GM21367 (cell line): ENCODE measurements around the gene NT5C3A.
A peak's percentile ranks its signal among the peaks of the same experiment; 100 is the strongest.

Experiments
- ATAC-seq: cut with Tn5 transposase; IDR thresholded peaks from one replicate; pipeline ENCODE4 v1.9.1; 2021; ENCODE audit not compliant: unreplicated experiment

NT5C3A gene

GRCh38 chr7:33076737-33077136 is 14.2 kb upstream of the NT5C3A start:
- ATAC-seq: no peak

DNA sequence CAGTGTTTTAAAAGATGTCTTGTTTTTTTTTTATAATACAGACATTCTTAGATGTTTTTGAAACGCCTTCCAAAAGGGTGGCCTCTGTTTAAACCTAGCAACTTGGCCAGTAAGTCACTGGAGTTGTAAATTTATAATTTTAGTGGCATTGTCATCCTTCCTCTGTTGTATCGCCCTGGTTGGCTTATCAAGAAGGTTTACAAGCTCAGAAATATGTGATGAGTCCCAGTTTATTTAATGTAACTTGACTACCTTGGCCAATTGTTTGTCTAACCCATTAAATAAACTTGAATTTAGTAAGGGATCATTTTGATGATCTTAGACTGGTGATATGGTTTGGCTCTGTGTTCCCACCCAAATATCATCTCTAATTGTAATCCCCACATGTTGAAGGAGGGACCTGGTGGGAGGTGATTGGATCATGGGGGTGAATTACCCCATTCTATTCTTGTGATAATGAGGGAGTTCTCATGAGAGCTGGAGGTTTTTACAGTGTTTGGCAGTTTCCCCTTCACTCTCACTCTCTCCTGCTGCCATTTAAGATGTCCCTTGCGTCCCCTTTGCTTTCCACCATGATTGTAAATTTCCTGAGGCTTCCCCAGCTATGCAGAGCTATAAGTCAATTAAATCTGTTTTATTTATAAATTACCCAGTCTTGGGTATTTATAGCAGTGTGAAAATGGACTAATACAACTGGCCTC is 13.4 kb upstream of the NT5C3A start:
- ATAC-seq: no peak

DNA sequence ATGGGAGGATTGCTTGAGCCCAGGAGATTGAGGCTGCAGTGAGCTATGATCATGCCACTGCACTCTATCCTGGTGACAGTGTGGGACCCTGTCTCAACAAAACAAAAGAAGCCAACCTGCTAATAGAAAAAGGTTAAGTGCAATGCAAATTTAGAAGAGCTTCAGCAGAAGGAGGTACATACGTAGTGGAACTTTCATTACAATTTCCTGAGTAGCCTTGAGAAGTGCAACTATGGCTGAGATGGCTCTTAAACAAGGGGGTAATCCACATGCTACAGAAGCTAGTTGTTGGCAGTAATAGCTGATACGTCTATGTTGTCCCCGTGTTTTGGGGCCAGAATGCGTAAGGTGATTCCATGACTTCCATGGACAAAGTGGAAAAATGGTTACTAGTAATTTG is 10.7 kb upstream of the NT5C3A start:
- no peak for ATAC-seq

GRCh38 chr7:33072471-33072870 is 9.9 kb upstream of the NT5C3A start:
- no peak for ATAC-seq

GRCh38 chr7:33070831-33071230 is 8.3 kb upstream of the NT5C3A start:
- ATAC-seq: no peak

DNA sequence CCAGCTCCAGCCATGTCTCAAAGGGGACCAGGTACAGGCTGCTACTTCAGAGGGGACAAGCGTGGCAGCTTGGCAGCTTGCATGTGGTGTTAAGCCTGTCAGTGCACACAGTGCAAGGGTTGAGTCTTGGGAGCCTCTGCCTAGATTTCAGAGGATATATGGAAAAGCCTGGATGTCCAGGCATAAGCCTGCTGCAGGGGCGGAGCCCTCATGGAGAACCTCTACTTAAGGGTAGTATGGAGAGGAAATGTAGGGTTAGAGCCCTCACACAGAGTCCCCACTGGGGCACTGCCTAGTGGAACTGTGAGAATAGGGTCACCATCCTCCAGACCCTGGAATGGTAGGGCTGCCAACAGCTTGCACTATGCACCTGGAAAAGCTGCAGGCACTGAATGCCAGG is 7.7 kb upstream of the NT5C3A start:
- ATAC-seq: no peak

GRCh38 chr7:33067921-33068320 is 5.3 kb upstream of the NT5C3A start:
- no peak for ATAC-seq

GRCh38 chr7:33066771-33067170 is 4.2 kb upstream of the NT5C3A start:
- no peak for ATAC-seq

DNA sequence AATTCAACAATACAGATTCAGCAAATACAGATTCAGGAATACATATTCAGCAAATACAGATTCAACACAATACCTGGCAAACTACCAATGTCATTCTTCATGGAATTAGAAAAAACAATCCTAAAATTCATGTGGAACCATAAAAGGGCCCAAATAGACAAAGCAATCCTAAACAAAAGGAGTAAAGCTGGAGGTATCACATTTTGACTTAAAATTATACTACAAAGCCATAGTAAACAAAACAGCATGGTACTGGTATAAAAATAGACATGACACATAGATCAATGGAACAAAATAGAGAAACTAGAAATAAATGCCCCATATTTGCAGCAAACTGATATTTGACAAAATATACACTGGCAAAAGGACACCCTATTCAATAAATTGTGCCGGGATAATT is 3.4 kb upstream of the NT5C3A start:
- ATAC-seq: no peak

DNA sequence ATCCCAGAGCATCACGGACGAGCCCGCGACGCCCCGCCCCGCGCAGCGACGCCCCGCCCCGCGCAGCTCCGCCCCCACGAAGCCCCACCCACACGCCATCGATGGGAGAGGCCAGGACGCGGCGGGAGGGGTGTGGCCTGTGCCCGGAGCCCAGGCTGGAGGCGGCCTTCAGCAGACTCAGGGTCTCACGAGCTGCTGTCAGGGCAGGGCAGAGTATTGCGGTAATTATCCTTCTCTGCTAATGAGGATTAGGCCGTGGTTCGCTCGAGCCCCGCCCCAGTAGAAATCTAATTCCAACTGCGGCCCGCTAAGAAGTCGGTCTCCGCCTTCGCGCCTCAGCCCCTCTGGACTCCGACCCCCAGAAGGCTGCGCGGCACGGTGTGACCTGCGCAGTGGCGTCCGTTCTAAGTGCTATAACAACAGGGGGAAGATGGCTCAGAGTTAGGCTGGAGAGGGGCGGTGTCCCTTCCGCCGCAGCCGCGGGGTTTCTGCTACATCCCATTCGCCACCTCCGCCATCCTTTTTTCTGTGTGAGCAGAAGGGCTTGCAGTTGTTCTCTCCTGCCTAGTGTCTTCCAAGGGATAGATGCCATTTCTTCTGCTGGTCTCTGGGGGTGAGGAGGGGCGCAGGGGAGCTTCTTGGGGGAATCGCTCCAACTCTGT is 337 bp upstream of the NT5C3A start:
- peak; percentile 95 for ATAC-seq

- ATAC-seq: no peak
Measured at GRCh38 chr7:33061282-33061937, 1.2 kb downstream of the NT5C3A start.

DNA sequence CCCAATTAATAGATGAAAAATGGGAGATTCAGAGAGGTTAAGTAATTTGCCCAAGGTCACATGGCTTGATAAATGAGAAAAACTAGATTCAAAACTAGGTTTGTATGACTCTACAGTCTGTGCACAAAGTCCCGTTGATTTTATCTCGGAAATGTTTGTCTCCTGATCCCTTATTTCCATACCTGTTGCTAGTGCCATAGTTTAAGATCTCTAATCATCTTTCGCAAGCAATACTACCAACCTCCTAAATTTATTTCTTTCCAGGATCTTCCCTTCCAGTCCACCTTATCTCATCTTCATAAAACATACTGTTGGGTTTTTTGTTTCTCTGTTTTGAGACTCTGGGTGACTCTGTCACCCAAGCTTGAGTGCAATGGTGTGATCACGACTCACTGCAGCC is 2.9 kb downstream of the NT5C3A start:
- no peak for ATAC-seq

GRCh38 chr7:33055158-33055557 is 7.4 kb downstream of the NT5C3A start:
- no peak for ATAC-seq

DNA sequence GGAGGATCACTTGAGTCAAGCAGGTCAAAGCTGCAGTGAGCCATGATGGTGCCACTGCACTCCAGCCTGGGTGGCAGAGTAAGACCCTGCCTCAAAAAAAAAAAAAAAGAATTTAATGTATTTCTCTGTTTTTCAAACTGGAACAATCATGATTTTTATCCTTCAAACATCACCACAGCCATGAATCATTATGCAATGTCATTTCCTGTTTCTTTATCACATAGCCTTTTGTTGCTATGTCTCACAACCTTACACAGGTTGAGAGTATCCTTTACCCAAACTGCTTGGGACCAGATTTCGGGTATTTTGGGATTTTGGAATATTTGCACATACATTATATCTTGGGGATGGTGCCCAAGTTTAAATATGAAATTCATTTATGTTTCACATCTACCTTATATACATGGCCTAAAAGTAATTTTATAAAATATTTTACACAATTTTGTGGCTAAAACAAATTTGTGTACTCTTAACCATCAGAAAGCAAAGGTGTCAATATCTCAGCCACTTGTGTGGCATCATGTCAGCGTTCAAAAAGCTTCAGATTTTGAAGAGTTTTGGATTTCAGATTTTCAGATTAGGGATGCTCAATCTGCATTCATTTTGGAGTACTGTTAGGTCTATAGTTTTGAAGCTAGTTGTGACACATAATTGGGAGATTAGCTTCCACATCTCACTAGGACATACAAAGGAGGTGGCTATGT is 8.2 kb downstream of the NT5C3A start:
- ATAC-seq: no peak

DNA sequence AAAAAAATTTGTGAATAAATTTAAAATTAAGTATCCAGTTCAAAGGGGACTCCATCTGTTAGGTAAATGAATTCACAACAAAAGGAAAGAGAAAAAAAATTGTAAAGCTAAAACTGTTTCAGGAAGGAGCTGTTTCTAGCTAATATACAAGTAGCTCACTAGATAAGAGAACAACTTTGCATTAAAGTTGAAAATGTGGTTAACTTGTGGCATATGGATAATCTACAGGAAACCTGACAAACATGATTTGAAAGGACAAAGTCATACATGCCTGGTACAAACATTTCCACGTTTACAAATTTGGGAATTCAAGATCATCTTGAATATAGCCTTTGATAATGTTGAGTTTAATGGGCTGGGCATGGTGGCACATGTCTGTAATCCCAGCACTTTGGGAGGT is 8.9 kb downstream of the NT5C3A start:
- ATAC-seq: no peak

- ATAC-seq: no peak
Measured at GRCh38 chr7:33050535-33051318, 11.8 kb downstream of the NT5C3A start.

GRCh38 chr7:33048704-33049103 is 13.9 kb downstream of the NT5C3A start:
- no peak for ATAC-seq

DNA sequence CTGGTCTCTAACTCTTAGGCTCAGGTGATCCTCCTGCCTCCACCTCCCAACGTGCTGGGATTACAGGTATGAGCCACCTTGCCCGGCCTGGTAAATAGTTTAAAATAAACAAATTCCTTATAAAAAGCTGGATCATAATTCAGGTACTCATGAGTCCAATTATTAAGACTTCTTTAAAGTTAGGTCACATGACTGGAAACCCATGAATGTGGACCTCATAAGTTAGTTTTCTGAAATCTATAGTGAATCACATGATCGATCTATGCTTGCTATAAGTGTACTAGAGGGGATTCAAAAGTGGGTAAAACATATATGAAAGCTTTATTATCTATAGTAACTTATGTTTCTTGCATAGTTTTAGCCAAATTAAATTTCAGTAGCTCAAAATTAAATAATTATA is 14.3 kb downstream of the NT5C3A start:
- ATAC-seq: no peak

DNA sequence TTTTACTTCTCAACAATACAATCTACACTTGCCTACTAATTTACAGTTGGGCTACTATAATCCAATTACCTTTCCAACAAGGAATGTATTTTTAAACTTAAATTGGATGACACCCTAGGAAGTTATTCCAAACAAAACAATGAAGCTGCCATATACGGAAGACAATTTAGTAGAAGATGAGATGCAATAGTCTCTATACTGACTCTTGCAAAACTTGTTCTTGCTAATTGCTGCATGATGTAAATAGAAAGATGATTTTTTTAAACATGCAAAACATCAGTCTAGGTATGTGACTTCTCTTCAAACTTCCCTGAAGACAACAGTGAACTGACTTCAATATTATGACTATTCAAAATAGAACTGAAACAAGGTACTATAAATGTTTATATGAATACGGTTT is 17.6 kb downstream of the NT5C3A start:
- ATAC-seq: peak; percentile 37

DNA sequence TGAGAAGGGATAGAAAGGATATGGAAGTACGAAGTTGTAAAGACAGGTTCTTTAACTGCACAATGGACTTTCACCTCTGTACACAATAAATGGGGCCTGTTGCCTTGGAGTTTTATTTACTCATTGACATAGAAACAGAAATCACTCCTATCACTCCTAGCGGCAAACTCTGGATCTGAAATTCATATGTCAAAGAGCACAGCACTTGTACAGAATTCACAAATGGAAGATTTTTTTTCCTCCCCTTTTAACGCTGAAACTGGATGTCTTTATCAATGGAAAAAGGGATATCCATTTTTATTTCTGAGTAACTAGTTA is 18.2 kb downstream of the NT5C3A start:
- ATAC-seq: no peak
